A549 (cell line): ENCODE results near the gene GMDS.

ENCODE experiments used
- CBX8 ChIP-seq: fragments of 200-600 bp; sonication (generic); IDR thresholded peaks from 2 replicates; pipeline ENCODE4 v1.6.1; 2016
- NR3C1 ChIP-seq: fragments of >200 bp; sonication (Bioruptor Twin); formaldehyde crosslinking; IDR thresholded peaks from 3 replicates; pipeline ENCODE4 v1.6.1; 2017
- RCOR1 ChIP-seq: fragments of 150-350 bp; IDR thresholded peaks from 2 replicates; pipeline ENCODE4 v1.6.1; 2014; ENCODE audit warnings: antibody characterized with exemption, low read length, low read depth
- TF ChIP-seq, protein P1 (sequence below): fragments of >200 bp; sonication (Bioruptor Twin); formaldehyde crosslinking; IDR thresholded peaks from 3 replicates; pipeline ENCODE4 v1.5.1; 2016
- TF ChIP-seq, protein P2 (sequence below): IDR thresholded peaks from 2 replicates; pipeline ENCODE4 v1.6.1; 2012

DNA sequence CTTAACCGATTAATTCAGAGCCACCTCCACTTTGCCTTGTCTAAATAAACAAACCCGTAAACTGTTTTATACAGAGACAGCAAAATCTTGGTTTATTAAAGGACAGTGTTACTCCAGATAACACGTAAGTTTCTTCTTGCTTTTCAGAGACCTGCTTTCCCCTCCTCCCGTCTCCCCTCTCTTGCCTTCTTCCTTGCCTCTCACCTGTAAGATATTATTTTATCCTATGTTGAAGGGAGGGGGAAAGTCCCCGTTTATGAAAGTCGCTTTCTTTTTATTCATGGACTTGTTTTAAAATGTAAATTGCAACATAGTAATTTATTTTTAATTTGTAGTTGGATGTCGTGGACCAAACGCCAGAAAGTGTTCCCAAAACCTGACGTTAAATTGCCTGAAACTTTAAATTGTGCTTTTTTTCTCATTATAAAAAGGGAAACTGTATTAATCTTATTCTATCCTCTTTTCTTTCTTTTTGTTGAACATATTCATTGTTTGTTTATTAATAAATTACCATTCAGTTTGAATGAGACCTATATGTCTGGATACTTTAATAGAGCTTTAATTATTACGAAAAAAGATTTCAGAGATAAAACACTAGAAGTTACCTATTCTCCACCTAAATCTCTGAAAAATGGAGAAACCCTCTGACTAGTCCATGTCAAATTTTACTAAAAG is 633.0 kb downstream of the GMDS start:
- TF ChIP-seq, protein P1, sequence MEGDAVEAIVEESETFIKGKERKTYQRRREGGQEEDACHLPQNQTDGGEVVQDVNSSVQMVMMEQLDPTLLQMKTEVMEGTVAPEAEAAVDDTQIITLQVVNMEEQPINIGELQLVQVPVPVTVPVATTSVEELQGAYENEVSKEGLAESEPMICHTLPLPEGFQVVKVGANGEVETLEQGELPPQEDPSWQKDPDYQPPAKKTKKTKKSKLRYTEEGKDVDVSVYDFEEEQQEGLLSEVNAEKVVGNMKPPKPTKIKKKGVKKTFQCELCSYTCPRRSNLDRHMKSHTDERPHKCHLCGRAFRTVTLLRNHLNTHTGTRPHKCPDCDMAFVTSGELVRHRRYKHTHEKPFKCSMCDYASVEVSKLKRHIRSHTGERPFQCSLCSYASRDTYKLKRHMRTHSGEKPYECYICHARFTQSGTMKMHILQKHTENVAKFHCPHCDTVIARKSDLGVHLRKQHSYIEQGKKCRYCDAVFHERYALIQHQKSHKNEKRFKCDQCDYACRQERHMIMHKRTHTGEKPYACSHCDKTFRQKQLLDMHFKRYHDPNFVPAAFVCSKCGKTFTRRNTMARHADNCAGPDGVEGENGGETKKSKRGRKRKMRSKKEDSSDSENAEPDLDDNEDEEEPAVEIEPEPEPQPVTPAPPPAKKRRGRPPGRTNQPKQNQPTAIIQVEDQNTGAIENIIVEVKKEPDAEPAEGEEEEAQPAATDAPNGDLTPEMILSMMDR, result no peak
- TF ChIP-seq CBX8, result no peak
- TF ChIP-seq RCOR1, result no peak
- TF ChIP-seq, protein P2, sequence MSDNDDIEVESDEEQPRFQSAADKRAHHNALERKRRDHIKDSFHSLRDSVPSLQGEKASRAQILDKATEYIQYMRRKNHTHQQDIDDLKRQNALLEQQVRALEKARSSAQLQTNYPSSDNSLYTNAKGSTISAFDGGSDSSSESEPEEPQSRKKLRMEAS, result no peak
- no peak for TF ChIP-seq NR3C1
